Measurements from ENCODE around the gene RAB14. TPM values are rescaled to one million over a fixed set of nuclear protein-coding genes. Genes with fewer than 3 reads are reported as not detected.

Gene RAB14
- total RNA-seq, 1 donor from 2014 or later = 104 TPM

- Histone ChIP-seq H3K4me1 (peaks cover 69% of the 10 kb centered on the region), H3K4me3 (peak overlapping the region; percentile 88)
- intact Hi-C loops (cut with DNase I) = no loop called here
Measured at GRCh38 chr9:121198512-121199042, 3.1 kb downstream of the RAB14 start.

GRCh38 chr9:121197132-121197531, 4.5 kb downstream of the RAB14 start:
- Histone ChIP-seq H3K4me1 (peaks cover 84% of the 10 kb centered on the region), H3K9me3 (no peaks in the 10 kb centered on the region), H3K27me3 (no peaks in the 10 kb centered on the region), H3K36me3 (no peaks in the 10 kb centered on the region), H3K27ac (no peak overlapping the region), H3K4me3 (no peak overlapping the region)
- intact Hi-C loops (cut with DNase I) = no loop called here
- TF ChIP-seq CTCF (IDR thresholded peaks at IDR 0.05) = no peak
- no peak for ATAC-seq
- DNase-seq = no peak

More at GRCh38 chr9:121198512-121199042, 3.1 kb downstream of the RAB14 start:
- no peak for DNase-seq
- Histone ChIP-seq H3K9me3 (no peaks in the 10 kb centered on the region), H3K27me3 (no peaks in the 10 kb centered on the region), H3K36me3 (no peaks in the 10 kb centered on the region), H3K27ac (no peak overlapping the region)
- ATAC-seq = no peak
- no peak for TF ChIP-seq CTCF (IDR thresholded peaks at IDR 0.05)

GRCh38 chr9:121196389-121196788, 5.3 kb downstream of the RAB14 start:
- ATAC-seq = no peak

GRCh38 chr9:121194730-121195129, 6.9 kb downstream of the RAB14 start:
- Histone ChIP-seq H3K27me3 (no peaks in the 10 kb centered on the region), H3K36me3 (no peaks in the 10 kb centered on the region), H3K4me3 (no peak overlapping the region), H3K9me3 (no peaks in the 10 kb centered on the region), H3K27ac (no peak overlapping the region), H3K4me1 (peaks cover 95% of the 10 kb centered on the region)
- DNase-seq (no peak), ATAC-seq (no peak)
- intact Hi-C loops (cut with DNase I) = no loop called here
- TF ChIP-seq CTCF (IDR thresholded peaks at IDR 0.05) = no peak

More at GRCh38 chr9:121196389-121196788, 5.3 kb downstream of the RAB14 start:
- no peak for DNase-seq
- no peaks in the 10 kb centered on the region for H3K27me3 ChIP-seq
- H3K27ac ChIP-seq = no peak overlapping the region
- H3K4me1 ChIP-seq = peaks cover 90% of the 10 kb centered on the region
- intact Hi-C loops (cut with DNase I) = no loop called here
- TF ChIP-seq CTCF (IDR thresholded peaks at IDR 0.05) = no peak
- H3K36me3 ChIP-seq = no peaks in the 10 kb centered on the region
- H3K4me3 ChIP-seq = peak overlapping the region; percentile 4
- H3K9me3 ChIP-seq = no peaks in the 10 kb centered on the region

GRCh38 chr9:121192959-121193640, 8.6 kb downstream of the RAB14 start:
- intact Hi-C loops (cut with DNase I) = no loop called here
- Histone ChIP-seq H3K4me1 (peaks cover 87% of the 10 kb centered on the region), H3K27ac (no peak overlapping the region), H3K36me3 (peaks cover 9% of the 10 kb centered on the region), H3K27me3 (no peaks in the 10 kb centered on the region), H3K9me3 (no peaks in the 10 kb centered on the region), H3K4me3 (no peak overlapping the region)
- TF ChIP-seq CTCF (IDR thresholded peaks at IDR 0.05) = no peak
- DNase-seq (no peak), ATAC-seq (no peak)
